ENCODE data around the gene ADAMTS10. TPM values are rescaled to one million over a fixed set of nuclear protein-coding genes. Genes with fewer than 3 reads are reported as not detected.

Gene ADAMTS10
- total and polyA plus RNA-seq, 2 of the 8 experiments (the other 6 are each of a cell fraction or from before 2014, with no cell fraction given) = 6.9 to 17.4 TPM

DNA sequence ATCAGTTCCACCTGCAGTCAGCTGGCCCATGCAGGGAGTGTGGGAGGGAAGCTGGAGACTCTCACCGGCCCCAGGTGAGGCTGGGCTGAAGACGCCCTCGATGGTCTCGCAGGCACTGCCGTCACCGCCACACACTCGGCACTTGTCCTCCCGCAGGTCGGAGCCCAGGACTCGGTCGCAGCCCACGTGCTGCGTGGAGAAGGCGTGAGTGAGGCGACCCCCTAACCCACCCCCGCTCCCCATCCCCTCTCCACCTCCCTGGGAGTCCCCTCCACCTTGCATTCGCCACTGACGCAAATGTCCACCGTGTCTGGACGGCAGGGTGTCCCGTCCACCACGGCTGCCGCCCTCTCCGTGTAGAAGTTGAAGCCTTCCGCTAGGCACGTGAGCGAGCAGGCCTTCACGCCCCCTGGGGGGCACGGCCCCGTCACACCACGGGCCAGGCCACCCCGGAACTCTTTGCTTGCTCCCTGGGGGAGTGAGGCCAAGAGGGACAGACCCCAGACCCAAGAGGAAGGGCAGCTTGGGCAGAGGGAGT is 21.3 kb downstream of the ADAMTS10 start (continued):
- TF ChIP-seq, protein P1, sequence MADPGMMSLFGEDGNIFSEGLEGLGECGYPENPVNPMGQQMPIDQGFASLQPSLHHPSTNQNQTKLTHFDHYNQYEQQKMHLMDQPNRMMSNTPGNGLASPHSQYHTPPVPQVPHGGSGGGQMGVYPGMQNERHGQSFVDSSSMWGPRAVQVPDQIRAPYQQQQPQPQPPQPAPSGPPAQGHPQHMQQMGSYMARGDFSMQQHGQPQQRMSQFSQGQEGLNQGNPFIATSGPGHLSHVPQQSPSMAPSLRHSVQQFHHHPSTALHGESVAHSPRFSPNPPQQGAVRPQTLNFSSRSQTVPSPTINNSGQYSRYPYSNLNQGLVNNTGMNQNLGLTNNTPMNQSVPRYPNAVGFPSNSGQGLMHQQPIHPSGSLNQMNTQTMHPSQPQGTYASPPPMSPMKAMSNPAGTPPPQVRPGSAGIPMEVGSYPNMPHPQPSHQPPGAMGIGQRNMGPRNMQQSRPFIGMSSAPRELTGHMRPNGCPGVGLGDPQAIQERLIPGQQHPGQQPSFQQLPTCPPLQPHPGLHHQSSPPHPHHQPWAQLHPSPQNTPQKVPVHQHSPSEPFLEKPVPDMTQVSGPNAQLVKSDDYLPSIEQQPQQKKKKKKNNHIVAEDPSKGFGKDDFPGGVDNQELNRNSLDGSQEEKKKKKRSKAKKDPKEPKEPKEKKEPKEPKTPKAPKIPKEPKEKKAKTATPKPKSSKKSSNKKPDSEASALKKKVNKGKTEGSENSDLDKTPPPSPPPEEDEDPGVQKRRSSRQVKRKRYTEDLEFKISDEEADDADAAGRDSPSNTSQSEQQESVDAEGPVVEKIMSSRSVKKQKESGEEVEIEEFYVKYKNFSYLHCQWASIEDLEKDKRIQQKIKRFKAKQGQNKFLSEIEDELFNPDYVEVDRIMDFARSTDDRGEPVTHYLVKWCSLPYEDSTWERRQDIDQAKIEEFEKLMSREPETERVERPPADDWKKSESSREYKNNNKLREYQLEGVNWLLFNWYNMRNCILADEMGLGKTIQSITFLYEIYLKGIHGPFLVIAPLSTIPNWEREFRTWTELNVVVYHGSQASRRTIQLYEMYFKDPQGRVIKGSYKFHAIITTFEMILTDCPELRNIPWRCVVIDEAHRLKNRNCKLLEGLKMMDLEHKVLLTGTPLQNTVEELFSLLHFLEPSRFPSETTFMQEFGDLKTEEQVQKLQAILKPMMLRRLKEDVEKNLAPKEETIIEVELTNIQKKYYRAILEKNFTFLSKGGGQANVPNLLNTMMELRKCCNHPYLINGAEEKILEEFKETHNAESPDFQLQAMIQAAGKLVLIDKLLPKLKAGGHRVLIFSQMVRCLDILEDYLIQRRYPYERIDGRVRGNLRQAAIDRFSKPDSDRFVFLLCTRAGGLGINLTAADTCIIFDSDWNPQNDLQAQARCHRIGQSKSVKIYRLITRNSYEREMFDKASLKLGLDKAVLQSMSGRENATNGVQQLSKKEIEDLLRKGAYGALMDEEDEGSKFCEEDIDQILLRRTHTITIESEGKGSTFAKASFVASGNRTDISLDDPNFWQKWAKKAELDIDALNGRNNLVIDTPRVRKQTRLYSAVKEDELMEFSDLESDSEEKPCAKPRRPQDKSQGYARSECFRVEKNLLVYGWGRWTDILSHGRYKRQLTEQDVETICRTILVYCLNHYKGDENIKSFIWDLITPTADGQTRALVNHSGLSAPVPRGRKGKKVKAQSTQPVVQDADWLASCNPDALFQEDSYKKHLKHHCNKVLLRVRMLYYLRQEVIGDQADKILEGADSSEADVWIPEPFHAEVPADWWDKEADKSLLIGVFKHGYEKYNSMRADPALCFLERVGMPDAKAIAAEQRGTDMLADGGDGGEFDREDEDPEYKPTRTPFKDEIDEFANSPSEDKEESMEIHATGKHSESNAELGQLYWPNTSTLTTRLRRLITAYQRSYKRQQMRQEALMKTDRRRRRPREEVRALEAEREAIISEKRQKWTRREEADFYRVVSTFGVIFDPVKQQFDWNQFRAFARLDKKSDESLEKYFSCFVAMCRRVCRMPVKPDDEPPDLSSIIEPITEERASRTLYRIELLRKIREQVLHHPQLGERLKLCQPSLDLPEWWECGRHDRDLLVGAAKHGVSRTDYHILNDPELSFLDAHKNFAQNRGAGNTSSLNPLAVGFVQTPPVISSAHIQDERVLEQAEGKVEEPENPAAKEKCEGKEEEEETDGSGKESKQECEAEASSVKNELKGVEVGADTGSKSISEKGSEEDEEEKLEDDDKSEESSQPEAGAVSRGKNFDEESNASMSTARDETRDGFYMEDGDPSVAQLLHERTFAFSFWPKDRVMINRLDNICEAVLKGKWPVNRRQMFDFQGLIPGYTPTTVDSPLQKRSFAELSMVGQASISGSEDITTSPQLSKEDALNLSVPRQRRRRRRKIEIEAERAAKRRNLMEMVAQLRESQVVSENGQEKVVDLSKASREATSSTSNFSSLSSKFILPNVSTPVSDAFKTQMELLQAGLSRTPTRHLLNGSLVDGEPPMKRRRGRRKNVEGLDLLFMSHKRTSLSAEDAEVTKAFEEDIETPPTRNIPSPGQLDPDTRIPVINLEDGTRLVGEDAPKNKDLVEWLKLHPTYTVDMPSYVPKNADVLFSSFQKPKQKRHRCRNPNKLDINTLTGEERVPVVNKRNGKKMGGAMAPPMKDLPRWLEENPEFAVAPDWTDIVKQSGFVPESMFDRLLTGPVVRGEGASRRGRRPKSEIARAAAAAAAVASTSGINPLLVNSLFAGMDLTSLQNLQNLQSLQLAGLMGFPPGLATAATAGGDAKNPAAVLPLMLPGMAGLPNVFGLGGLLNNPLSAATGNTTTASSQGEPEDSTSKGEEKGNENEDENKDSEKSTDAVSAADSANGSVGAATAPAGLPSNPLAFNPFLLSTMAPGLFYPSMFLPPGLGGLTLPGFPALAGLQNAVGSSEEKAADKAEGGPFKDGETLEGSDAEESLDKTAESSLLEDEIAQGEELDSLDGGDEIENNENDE (IDR thresholded peaks at IDR 0.05; ENCODE audit: insufficient replicate concordance, low read length) = no peak
- TF ChIP-seq ASH2L (IDR thresholded peaks at IDR 0.05; ENCODE audit: low read length) = no peak
